Measurements from ENCODE around the gene SLC2A8.
A peak's percentile ranks its signal among the peaks of the same experiment; 100 is the strongest.

The SLC2A8 gene, protein sequence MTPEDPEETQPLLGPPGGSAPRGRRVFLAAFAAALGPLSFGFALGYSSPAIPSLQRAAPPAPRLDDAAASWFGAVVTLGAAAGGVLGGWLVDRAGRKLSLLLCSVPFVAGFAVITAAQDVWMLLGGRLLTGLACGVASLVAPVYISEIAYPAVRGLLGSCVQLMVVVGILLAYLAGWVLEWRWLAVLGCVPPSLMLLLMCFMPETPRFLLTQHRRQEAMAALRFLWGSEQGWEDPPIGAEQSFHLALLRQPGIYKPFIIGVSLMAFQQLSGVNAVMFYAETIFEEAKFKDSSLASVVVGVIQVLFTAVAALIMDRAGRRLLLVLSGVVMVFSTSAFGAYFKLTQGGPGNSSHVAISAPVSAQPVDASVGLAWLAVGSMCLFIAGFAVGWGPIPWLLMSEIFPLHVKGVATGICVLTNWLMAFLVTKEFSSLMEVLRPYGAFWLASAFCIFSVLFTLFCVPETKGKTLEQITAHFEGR

DNA sequence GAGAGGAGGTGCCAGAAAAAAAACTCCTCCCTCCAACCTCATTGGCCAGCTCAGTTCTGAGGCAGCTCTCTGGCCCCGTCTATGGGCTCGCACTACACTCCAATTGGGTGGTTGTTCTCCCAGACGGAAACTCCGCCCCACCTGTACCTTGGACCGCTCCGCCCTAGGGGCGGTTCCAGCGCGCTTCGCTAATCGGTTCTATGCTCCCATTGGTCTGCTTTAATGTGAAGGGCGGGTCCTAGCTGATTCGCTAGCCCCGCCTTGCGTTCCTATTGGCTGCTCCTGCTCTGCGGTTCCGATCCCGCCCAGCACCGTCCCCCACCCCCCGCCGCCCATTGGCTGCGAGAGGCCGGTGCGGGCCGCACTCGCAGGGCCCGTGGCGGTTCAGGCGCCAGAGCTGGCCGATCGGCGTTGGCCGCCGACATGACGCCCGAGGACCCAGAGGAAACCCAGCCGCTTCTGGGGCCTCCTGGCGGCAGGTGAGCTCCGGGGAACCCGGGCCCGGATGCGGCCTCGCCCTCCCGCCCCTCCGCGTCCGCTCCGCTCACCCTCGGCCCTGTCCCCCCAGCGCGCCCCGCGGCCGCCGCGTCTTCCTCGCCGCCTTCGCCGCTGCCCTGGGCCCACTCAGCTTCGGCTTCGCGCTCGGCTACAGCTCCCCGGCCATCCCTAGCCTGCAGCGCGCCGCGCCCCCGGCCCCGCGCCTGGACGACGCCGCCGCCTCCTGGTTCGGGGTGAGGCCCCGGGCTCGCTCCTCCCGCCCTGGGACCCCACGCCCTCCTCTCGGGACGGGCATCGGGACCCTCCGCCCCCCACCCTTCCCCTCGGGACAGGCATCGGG lies at the start of gene SLC2A8:
Gene SLC2A8, plus strand, starts transcription at position 362 of the 838 bp plus-strand sequence. Its CDS starts 62 bp downstream, at position 424.
- DNase-seq: peak; percentile 85 to 100 (median 99)

DNA sequence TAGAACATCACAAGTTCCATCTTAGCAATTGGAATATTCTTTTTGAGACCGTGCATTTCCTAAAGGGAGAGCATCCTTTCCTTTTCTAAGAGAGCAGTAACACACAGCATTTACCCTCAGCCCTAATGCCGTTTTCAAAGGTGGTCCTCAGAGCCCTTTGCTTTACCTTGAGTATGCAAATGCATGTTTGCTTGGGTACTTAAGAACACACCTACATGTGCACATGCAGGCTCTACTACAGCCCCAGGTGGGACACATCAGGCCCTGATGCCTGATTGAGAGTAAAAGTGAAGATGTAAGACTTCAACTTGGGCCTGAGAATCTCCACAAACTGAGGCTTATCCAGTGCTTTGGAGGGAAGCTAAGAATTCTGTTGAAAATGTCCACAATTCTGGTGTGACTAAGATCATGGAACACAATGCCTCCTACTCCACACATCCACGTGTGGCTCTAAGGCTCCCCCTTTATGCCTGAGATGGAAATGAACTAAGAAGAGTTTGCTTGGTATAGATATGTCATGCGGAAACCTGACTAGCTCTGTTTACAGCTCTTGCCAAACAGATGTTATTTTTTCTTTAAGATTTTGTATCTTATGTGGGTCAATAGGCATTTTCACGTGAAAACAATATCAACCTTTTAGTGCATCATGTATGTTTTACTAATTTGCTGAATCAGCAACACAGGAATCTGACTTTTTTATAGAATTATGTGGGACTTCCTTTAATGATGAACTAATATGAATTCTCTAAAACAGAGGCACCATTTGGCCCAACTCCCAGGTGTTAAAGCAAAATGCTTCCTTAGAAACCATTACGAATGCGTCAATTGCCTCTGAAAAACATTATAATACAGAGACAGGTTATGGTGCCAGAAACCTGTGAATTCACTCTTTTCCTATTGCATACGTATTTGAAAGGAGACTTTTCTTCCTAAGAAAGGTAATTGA lies 48.9 kb upstream of the SLC2A8 start:
- DNase-seq: peak in 1 of 56 donors; percentile 5

DNA sequence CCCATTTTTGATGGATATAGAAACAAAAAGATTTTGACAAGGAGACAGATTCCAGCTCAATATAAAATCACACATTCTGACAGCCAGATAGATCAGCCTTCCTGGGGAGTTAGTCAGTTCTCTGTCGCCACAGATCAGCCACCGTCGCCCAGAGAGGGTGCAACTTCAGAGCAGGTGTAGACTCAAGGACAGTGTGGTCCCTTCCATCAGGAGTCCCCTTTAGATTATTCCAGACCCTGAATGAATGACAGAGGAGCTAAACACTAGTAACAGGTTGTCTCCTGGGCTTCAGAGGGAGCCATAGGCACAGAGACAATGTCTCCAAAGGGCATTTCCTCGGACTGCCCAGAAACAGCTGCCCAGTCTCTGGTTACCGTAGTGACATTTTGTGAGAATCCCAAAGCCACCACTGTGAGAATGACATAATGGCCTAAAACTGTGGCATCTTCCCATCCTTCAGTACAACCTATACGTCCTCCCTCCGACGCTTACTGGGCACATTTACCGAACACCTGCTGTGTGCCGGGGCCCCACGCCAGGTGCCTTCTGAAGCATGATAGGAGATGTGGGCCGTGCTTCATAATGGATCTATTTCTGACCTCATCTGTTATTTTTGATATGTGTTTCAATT lies 47.4 kb upstream of the SLC2A8 start:
- no peak for DNase-seq

DNA sequence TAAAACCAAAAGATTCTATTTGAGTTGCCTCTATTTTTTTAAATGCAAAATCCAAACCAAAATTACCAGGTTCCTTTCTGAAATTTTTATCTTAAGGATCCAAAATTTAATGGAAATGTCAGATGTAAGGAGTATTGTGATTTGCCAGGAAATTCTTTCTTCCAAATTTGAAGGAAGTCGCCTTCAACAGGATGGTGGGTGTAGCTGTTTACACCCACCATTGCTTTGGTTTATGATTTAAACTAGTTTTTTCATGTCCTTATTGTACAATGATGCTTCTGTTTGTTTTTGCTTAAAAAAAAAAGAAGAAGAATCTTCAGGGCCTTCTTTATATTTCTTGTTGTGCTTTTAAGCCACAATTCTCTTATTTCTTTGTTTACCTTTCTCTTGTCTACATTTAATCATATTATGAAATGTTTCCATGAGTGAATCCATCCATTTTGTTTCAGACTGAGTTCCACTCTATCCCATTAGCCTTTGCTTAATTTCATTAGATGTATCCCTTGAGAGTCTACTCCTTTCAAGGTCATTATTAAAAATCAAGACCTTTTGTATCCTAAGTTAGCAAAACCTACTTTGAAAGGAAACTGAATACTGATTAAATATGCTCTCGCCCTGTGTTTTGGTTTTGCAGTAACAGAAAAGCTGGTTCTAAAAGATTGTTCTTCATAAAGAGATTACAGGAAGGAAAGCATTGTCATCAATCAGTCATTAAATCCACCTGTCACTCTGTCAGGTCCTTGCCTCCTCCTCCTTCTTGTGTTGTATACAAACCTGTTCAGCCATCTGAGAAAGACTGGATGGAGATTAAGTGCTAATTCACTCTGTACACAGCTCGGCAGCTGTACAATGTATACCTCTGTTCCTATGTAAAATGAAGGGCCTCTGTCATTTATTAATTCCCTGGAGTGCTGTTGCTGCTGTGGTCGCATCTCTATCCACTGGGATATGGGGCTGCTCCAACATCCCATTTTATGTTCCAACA lies 45.5 kb upstream of the SLC2A8 start:
- DNase-seq: no peak

DNA sequence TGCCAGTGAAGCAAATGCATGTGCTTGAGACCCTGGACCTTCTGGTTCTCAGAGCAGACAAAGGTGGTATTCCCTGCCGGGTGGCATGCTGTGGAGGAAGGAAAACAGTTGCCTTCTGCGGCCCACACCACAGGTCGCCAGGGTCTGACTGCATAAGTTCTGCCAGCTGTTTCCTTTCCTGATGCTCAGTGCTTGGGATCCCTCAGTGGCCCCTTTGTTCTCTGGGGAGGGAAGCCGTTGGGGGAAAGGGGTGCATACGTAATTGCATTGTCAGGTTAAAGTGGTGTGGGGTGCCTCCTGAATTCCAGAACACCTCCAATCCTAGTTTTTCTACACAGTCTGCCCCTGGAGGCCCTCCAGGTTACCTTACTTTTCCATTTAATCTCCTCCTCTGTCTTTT lies 43.1 kb upstream of the SLC2A8 start:
- DNase-seq: no peak

DNA sequence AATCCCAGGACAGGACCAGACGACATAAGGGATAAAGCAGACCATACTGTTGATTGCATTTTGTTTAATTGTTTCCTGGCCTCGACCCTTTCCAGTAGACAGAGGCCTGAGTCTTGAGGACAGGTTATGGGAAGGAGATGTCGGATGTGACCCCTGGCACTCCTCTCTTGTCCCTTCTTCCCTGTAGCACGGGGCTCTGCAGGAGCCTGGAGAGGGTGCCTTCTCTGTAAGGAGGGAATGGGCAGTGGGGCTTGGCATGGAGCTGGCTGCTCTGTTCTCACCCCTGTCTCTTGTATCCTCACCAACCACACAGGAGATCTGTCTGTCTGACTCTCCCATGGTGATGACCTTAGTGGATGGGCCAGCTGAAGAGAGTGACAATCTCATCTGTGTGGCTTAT lies 40.1 kb upstream of the SLC2A8 start:
- no peak for DNase-seq

DNA sequence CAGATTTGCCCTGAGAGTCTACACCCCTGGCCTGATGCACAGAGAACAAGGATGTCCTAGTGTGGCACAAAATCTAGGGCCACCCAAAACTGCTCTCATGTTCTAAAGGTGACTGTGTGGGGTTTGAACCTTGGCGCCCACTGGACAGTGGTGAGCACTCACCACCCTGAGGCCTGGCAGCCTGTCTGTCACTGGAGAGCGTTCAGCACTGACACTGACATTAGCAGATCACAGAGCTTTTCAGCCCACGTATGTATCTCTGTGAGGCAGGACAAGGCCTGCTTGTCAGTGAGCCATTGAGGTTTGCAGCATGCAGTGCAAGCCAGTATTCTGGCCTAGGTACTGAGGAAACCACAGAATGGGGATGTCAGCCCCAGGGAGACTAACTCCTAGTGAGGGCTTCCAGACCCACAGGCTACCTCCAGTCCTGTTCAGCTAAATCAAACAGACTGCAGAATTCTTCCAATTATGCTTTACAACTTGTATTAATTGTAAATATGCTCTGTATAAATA lies 38.9 kb upstream of the SLC2A8 start:
- DNase-seq: no peak

DNA sequence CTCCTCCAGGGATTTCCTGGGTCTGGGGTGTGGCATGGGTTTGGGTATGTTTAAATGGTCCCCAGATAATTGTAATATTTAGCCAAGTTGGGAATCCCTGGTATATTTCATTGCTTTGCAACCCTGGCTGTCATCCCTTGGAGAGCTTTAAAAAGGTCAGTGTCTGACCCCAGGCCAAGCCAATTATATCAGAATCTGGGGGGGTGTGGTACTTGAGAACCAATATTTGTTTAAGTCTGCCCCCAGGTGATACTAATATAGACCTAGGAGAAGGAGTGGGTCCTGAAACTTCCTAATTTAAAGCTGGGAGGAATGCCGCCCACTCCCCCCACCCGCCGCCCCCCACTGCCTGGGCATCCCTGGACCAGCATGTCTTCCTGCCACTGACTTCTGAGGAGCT lies 38.2 kb upstream of the SLC2A8 start:
- no peak for DNase-seq

DNA sequence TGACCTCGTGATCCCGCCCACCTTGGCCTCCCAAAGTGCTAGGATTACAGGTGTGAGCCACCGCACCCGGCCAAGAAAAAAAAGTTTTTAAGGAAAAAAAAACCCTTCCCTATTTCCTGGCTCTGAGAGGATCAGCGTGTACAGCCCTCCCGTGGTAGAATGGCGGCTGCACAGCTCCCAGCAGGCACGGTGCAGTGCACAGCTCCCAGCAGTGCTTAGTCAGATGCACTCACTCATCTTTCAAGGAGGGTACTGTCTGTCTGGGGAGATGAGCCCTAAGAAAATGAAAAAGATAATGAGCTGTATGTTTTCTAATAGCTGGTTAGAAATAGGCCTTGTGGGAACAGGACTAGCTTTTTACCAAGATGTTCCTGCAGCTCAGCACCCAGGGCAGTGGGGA lies 36.7 kb upstream of the SLC2A8 start:
- DNase-seq: peak in 10 of 56 donors; percentile 19 to 62 (median 26)

DNA sequence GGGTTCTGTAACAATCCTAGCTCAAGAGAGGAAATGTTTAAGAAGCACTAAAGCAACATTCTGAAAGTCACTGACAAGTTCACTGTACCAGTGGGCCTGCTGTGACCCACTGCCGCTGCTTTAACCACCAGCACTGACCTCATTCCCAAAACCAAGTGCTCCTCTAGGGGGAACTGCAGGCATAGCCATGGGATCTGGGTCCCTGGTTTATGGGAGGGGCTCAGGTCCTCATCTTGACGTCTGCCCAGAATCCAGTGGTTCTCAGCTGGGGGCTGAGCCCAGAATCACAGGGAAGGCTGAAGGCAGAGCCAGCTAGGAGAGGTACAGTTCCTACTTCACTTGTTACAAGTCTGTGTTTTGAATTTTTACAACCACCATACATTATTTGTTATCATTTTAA lies 36.1 kb upstream of the SLC2A8 start:
- peak in 8 of 56 donors; percentile 13 to 45 (median 24) for DNase-seq

DNA sequence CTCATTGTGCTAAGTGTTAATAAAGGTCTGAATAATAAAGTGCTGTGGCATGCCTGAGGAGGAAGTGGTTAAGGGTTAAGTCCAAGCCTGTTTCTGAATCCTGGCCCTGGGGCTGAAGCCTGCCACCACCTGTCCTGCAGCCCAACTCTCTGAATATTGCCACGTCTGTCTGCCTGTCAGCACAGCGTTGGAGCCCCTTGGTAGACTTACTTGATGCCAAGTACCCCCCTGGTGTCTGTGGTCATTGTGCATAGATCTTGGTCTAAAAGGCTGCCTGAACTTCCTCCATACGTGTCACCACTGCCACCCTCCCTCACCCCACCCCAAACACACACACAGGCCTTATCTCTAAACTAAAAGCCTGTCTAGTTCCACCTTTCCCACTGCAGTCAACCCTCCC lies 35.4 kb upstream of the SLC2A8 start:
- DNase-seq: no peak

DNA sequence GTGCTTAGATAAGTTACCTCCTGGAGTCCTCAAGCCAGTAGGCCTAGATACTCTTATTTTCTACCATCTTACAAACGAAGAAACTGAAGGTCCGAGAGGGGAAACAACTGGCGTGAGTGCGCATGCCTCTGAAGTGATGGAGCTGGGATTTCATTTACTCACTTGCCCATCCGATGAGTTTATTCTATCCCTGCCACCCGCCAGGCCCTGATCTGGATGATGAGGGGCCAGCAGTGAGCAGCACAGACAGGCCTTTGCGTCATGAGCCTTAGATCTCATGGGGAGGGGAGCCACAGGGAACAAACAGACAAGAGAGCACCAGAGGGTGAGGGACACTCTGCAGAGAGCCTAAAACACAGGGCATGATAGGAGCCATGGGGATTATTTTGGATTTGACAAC lies 34.1 kb upstream of the SLC2A8 start:
- DNase-seq: no peak

DNA sequence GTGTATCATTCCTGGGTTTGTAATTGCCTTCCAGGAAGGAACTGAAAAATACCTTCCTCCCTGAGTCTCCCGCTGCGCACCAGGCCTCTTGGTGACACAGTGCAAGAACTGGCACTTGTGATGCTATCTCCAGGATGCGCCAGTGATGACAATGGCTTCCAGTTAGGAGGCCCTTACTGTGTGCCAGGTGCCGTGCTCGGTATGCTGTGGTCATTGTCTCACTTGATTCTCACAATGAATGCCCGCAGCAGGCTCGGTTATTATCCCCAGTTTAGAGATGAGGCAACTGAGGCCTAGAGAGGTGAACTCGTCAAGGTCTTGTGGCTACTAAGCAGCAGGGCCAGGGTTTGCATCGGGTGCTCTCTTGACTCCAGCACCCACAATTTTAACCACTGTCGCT lies 31.5 kb upstream of the SLC2A8 start:
- no peak for DNase-seq

DNA sequence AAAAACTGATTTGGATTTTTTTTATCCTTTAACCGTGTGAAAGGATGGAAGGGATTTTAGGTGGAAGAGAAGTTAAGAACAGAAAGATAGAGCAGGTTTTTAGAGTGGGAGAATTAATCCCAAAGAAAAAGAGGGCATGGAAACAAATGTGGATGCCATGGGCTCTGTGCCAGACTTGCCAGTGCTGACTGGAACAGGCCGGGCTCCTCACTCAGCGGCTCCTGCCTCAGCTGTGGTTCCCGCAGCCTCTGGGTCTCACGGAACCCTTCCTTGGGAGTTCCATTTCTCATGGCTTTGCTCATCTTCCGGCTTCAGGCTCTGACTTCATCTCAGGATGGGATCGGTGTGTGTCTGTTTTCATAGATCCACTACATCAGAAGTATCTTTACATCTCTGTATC lies 30.4 kb upstream of the SLC2A8 start:
- DNase-seq: peak in 20 of 56 donors; percentile 14 to 66 (median 30)

DNA sequence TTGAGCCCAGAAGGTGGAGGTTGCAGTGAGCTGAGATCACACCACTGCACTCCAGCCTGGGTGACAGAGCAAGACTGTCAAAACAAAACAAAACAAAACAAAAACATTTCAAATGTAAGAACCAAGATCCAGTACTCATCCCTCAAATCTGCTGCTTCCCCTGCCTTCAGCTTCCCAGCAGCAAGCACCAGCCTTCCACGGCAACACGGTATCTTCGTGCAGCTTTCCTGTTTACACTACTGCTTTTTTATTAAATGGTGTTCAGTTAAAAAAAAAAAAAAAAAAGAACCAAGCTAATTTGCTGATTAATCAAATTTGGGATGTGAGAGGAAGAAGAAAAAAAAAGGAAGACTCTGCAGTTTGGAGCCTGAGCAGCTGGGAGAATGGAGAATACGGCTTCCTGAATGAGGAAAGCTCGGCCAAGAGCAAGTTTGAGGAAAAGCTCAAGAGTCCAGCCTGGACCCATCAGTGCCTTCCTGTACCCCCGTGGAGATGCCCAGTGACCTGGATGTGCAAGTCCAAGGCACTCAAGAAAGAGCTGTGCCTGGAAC lies 28.0 kb upstream of the SLC2A8 start:
- DNase-seq: peak in 1 of 56 donors; percentile 5

DNA sequence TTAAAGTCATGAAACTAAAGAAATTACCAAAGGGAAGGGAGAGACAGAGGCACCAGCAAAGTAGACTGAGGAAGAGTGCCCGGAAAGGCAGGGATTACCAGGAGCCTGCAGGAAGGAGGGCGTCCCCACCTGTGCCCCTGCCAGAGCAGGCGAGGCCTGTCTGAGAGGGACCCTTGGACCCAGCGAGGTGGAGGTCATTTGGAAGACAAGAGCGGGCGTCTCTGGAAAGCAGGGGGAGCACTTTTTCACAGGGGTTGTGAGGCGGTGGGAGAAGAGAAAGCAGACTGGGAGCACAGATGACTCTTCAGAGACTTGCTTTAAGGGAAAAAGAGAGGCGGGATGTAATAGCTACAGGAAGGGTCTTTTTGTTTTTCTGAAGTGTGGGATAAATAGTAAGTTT lies 27.5 kb upstream of the SLC2A8 start:
- DNase-seq: no peak

DNA sequence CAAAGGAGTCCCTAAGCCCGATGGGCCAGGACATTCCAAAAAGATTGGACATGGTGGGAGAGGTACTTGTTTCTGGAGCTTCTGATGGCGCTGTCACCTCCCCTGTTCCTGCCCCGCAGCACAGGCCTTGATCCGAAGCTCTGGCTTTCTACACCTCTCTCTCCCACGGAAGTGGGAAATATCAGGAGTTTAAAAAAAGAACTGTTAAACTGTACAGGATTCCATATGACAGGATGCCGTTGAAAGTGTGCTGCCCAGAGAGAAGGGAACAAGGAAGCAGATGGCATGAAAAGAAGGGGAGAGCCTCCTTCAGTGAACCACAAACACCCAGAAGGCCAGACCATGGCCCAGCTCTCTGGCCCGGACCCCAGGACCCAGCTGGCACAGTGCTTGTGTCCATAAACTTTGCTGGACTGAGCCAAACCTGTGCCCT lies 26.8 kb upstream of the SLC2A8 start:
- DNase-seq: no peak

All from nucleus accumbens (tissue), 56 donors.